ENCODE measurements around the gene IFT122.

DNA sequence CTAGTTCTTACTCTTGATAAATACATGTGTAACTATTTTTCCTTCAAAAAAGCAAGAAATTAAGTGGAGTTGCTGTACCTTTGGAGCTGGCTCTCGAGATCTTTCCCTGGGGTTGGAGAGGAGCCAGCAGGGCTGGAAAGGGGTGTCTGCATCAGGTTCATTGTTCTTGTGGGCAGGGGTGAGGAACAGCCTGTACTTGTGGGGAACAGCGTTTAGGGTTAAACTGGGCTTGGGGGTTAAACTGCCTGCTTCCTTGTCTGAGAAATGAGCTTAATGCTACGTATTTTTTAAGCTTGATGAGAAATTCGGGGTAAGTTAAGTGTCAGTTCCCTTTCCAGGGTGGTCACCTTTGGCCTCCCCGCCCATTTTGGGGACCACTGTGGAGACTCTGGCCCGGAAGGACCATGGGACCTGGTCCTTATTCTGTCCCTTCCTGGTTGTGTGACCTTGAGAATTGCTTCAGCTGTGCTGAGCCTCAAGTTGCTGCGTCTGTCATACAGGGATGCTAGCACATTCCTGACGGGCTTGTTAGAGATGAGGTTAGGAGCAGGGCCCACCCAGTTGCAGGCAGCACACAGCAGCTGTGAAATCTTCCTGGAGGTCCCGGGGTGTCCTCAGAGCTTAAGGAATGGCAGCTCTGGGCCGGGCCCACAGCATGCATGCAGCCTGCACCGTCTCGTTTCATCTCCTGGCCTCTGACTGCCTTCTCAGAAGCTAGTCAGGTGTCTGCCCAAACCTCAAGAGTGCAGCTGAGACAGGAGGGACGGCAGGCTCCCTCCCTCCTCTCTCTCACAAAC lies 114.5 kb downstream of the IFT122 start:
- no peak for TF ChIP-seq SMC3 (IDR thresholded peaks at IDR 0.05; ENCODE audit: low read depth, low read length)
- no peak for TF ChIP-seq CEBPB (IDR thresholded peaks at IDR 0.05; ENCODE audit: low read depth, low read length)
- TF ChIP-seq, protein P1, sequence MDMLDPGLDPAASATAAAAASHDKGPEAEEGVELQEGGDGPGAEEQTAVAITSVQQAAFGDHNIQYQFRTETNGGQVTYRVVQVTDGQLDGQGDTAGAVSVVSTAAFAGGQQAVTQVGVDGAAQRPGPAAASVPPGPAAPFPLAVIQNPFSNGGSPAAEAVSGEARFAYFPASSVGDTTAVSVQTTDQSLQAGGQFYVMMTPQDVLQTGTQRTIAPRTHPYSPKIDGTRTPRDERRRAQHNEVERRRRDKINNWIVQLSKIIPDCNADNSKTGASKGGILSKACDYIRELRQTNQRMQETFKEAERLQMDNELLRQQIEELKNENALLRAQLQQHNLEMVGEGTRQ (IDR thresholded peaks at IDR 0.05; ENCODE audit: low read depth, low read length) = no peak

All from IMR-90 (cell line).